ENCODE measurements around the gene BCO1. TPM values are rescaled to one million over a fixed set of nuclear protein-coding genes. Genes with fewer than 3 reads are reported as not detected.
"Not testable (repeated sequence)": the region's sequence is repeated elsewhere in the genome, so short reads cannot be mapped to it uniquely, and the experiment has no call there.

BCO1 gene
- total RNA-seq, 4 donors from 2014 or later, result 0.11 to 0.42 (median 0.17) TPM; not detected in 1

- intact Hi-C loops (cut with DNase I), result no loop called here
- no peaks in the 10 kb centered on the region for H3K27me3 ChIP-seq
- H3K36me3 ChIP-seq, result no peaks in the 10 kb centered on the region
- H3K9me3 ChIP-seq, result no peaks in the 10 kb centered on the region
- 94% methylated on average over 6 of the region's 6 CpGs for WGBS
- no peak overlapping the region for H3K4me3 ChIP-seq
- H3K4me1 ChIP-seq, result peaks cover 0 to 9% (median 0%) of the 10 kb centered on the region in 4 donors
- no peak for DNase-seq (ENCODE audit: extremely low spot score)
- no peak for TF ChIP-seq POLR2AphosphoS5 (IDR thresholded peaks at IDR 0.05)
- no peak for TF ChIP-seq CTCF (IDR thresholded peaks at IDR 0.05)
- TF ChIP-seq POLR2A (IDR thresholded peaks at IDR 0.05; ENCODE audit: low read depth), result no peak
- no peak for TF ChIP-seq EP300 (IDR thresholded peaks at IDR 0.05)
- no peak overlapping the region for H3K27ac ChIP-seq (replicated peaks in 1 of 4)
Measured at GRCh38 chr16:81221731-81222130, 16.8 kb upstream of the BCO1 start.

GRCh38 chr16:81224824-81225223, 13.7 kb upstream of the BCO1 start:
- intact Hi-C loops (cut with DNase I), result no loop called here
- DNase-seq (ENCODE audit: extremely low spot score), result no peak
- TF ChIP-seq CTCF (IDR thresholded peaks at IDR 0.05), result no peak
- no peak for TF ChIP-seq POLR2A (IDR thresholded peaks at IDR 0.05; ENCODE audit: low read depth)
- no peak for TF ChIP-seq EP300 (IDR thresholded peaks at IDR 0.05)
- TF ChIP-seq POLR2AphosphoS5 (IDR thresholded peaks at IDR 0.05), result no peak
- H3K36me3 ChIP-seq, result no peaks in the 10 kb centered on the region
- 100% methylated on average over 1 of the region's 1 CpG for WGBS
- H3K4me3 ChIP-seq, result no peak overlapping the region
- no peaks in the 10 kb centered on the region for H3K9me3 ChIP-seq
- no peak overlapping the region for H3K27ac ChIP-seq (replicated peaks in 1 of 4)
- H3K27me3 ChIP-seq, result no peaks in the 10 kb centered on the region
- H3K4me1 ChIP-seq, result peaks cover 0 to 9% (median 0%) of the 10 kb centered on the region in 4 donors

GRCh38 chr16:81225697-81226096, 12.8 kb upstream of the BCO1 start:
- DNase-seq (ENCODE audit: extremely low spot score); H3K27ac ChIP-seq (replicated peaks in 1 of 4); H3K4me1 ChIP-seq; intact Hi-C loops (cut with DNase I); H3K36me3 ChIP-seq; H3K27me3 ChIP-seq; H3K9me3 ChIP-seq; H3K4me3 ChIP-seq: not testable (repeated sequence)
- 76% methylated on average over 5 of the region's 5 CpGs for WGBS

GRCh38 chr16:81227785-81228184, 10.7 kb upstream of the BCO1 start:
- Histone ChIP-seq H3K4me1 (peaks cover 0 to 9% (median 0%) of the 10 kb centered on the region in 4 donors), H3K27ac (replicated peaks in 1 of 4) (no peak overlapping the region), H3K9me3 (no peaks in the 10 kb centered on the region), H3K27me3 (no peaks in the 10 kb centered on the region), H3K4me3 (no peak overlapping the region), H3K36me3 (no peaks in the 10 kb centered on the region)
- 96% methylated on average over 2 of the region's 2 CpGs for WGBS
- no peak for TF ChIP-seq EP300 (IDR thresholded peaks at IDR 0.05)
- TF ChIP-seq POLR2AphosphoS5 (IDR thresholded peaks at IDR 0.05), result no peak
- no peak for TF ChIP-seq CTCF (IDR thresholded peaks at IDR 0.05)
- TF ChIP-seq POLR2A (IDR thresholded peaks at IDR 0.05; ENCODE audit: low read depth), result no peak
- no peak for DNase-seq (ENCODE audit: extremely low spot score)
- intact Hi-C loops (cut with DNase I), result no loop called here

- H3K27ac ChIP-seq (replicated peaks in 1 of 4), result no peak overlapping the region
- no peaks in the 10 kb centered on the region for H3K36me3 ChIP-seq
- no peaks in the 10 kb centered on the region for H3K4me1 ChIP-seq
- no peak for DNase-seq (ENCODE audit: extremely low spot score)
- TF ChIP-seq POLR2AphosphoS5 (IDR thresholded peaks at IDR 0.05) (no peak), POLR2A (IDR thresholded peaks at IDR 0.05; ENCODE audit: low read depth) (no peak), EP300 (IDR thresholded peaks at IDR 0.05) (no peak), CTCF (IDR thresholded peaks at IDR 0.05) (no peak)
- no peak overlapping the region for H3K4me3 ChIP-seq
- H3K27me3 ChIP-seq, result no peaks in the 10 kb centered on the region
- intact Hi-C loops (cut with DNase I), result no loop called here
- 69% methylated on average over 7 of the region's 7 CpGs for WGBS
- no peaks in the 10 kb centered on the region for H3K9me3 ChIP-seq
Measured at GRCh38 chr16:81229811-81230210, 8.7 kb upstream of the BCO1 start.
